Measurements from ENCODE around the gene TXNRD1. TPM values are rescaled to one million over a fixed set of nuclear protein-coding genes. Genes with fewer than 3 reads are reported as not detected.

The TXNRD1 gene
- total RNA-seq, 2 donors from 2014 or later: 87.6 to 115 TPM

- Histone ChIP-seq H3K9me3 (no peaks in the 10 kb centered on the region), H3K36me3 (no peaks in the 10 kb centered on the region), H3K4me1 (replicated peaks) (no peaks in the 10 kb centered on the region), H3K27me3 (replicated peaks; ENCODE audit: insufficient read depth) (no peaks in the 10 kb centered on the region), H3K4me3 (no peak overlapping the region), H3K27ac (no peak overlapping the region)
- 93% methylated on average over 1 of the region's 1 CpG for WGBS
- DNase-seq (ENCODE audit: low spot score): no peak
- no peak for TF ChIP-seq CTCF (IDR thresholded peaks at IDR 0.05)
- TF ChIP-seq POLR2AphosphoS5 (IDR thresholded peaks at IDR 0.05): no peak
- TF ChIP-seq POLR2A (IDR thresholded peaks at IDR 0.05): no peak
- intact Hi-C loops (cut with DNase I): loop anchor here (2.0 kb wide), 1 partner anchor 57 kb away; no protein-coding TSS in a partner anchor
Observed at GRCh38 chr12:104280111-104280510, 64.5 kb downstream of the TXNRD1 start.

GRCh38 chr12:104280717-104281458 is 65.3 kb downstream of the TXNRD1 start:
- H3K4me3 ChIP-seq: no peak overlapping the region
- H3K27ac ChIP-seq: no peak overlapping the region
- H3K4me1 ChIP-seq (replicated peaks): no peaks in the 10 kb centered on the region

GRCh38 chr12:104281636-104282035 is 66.1 kb downstream of the TXNRD1 start:
- no peak for DNase-seq (ENCODE audit: low spot score)
- Histone ChIP-seq H3K4me3 (no peak overlapping the region), H3K27me3 (replicated peaks; ENCODE audit: insufficient read depth) (no peaks in the 10 kb centered on the region), H3K9me3 (no peaks in the 10 kb centered on the region), H3K27ac (no peak overlapping the region), H3K36me3 (no peaks in the 10 kb centered on the region), H3K4me1 (replicated peaks) (no peaks in the 10 kb centered on the region)
- intact Hi-C loops (cut with DNase I): loop anchor here (2.0 kb wide), 1 partner anchor 59 kb away; no protein-coding TSS in a partner anchor
- WGBS: 98% methylated on average over 5 of the region's 5 CpGs
- TF ChIP-seq POLR2AphosphoS5 (IDR thresholded peaks at IDR 0.05): no peak
- no peak for TF ChIP-seq CTCF (IDR thresholded peaks at IDR 0.05)
- TF ChIP-seq POLR2A (IDR thresholded peaks at IDR 0.05): no peak

More at GRCh38 chr12:104280717-104281458, 65.3 kb downstream of the TXNRD1 start:
- 67% methylated on average over 4 of the region's 4 CpGs for WGBS
- TF ChIP-seq POLR2A (IDR thresholded peaks at IDR 0.05): no peak
- no peak for TF ChIP-seq CTCF (IDR thresholded peaks at IDR 0.05)
- no peak for TF ChIP-seq POLR2AphosphoS5 (IDR thresholded peaks at IDR 0.05)
- DNase-seq (ENCODE audit: low spot score): no peak
- H3K9me3 ChIP-seq: no peaks in the 10 kb centered on the region
- intact Hi-C loops (cut with DNase I): loop anchor here (2.0 kb wide), 1 partner anchor 58 kb away; no protein-coding TSS in a partner anchor
- H3K36me3 ChIP-seq: no peaks in the 10 kb centered on the region
- no peaks in the 10 kb centered on the region for H3K27me3 ChIP-seq (replicated peaks; ENCODE audit: insufficient read depth)

- TF ChIP-seq POLR2A (IDR thresholded peaks at IDR 0.05) (no peak), POLR2AphosphoS5 (IDR thresholded peaks at IDR 0.05) (no peak), CTCF (IDR thresholded peaks at IDR 0.05) (no peak)
- no peaks in the 10 kb centered on the region for H3K9me3 ChIP-seq
- no peaks in the 10 kb centered on the region for H3K27me3 ChIP-seq (replicated peaks; ENCODE audit: insufficient read depth)
- DNase-seq (ENCODE audit: low spot score): no peak
- no peak overlapping the region for H3K27ac ChIP-seq
- intact Hi-C loops (cut with DNase I): no loop called here
- no peaks in the 10 kb centered on the region for H3K36me3 ChIP-seq
- no peaks in the 10 kb centered on the region for H3K4me1 ChIP-seq (replicated peaks)
- no peak overlapping the region for H3K4me3 ChIP-seq
Observed at GRCh38 chr12:104282109-104282508, 66.5 kb downstream of the TXNRD1 start.

All from prostate gland (tissue), 2 donors.